NCI-H2227 (cell line): Measurements from ENCODE around the gene KRTAP12-4.
"Not testable (repeated sequence)": the region's sequence is repeated elsewhere in the genome, so short reads cannot be mapped to it uniquely, and the experiment has no call there.

Source experiments
- DNase-seq: peaks from one replicate; lab custom pipeline; 2025; ENCODE audit not compliant: unreplicated experiment; lab: John Stamatoyannopoulos, UW

The KRTAP12-4 gene

GRCh38 chr21:44687671-44688070, 33.2 kb upstream of the KRTAP12-4 start:
- no peak for DNase-seq

GRCh38 chr21:44686843-44687561, 32.5 kb upstream of the KRTAP12-4 start:
- DNase-seq = no peak

- no peak for DNase-seq
These were observed 31.7 kb upstream of the KRTAP12-4 start for GRCh38 chr21:44686000-44686781.

GRCh38 chr21:44685050-44685449, 30.6 kb upstream of the KRTAP12-4 start:
- not testable (repeated sequence) for DNase-seq

GRCh38 chr21:44684483-44684882, 30.0 kb upstream of the KRTAP12-4 start:
- DNase-seq = no peak

- DNase-seq = no peak
These were observed 29.6 kb upstream of the KRTAP12-4 start for GRCh38 chr21:44684077-44684476.

- DNase-seq = no peak
These were observed 28.2 kb upstream of the KRTAP12-4 start for GRCh38 chr21:44682580-44683151.

GRCh38 chr21:44681861-44682579, 27.6 kb upstream of the KRTAP12-4 start, which contains the start of gene KRTAP12-1:
Gene KRTAP12-1 (minus strand): TSS chr21:44682163. CDS start chr21:44682123, 40 bp downstream.
- no peak for DNase-seq

GRCh38 chr21:44681152-44681551, 26.7 kb upstream of the KRTAP12-4 start:
- no peak for DNase-seq

GRCh38 chr21:44677881-44678280, 23.4 kb upstream of the KRTAP12-4 start:
- no peak for DNase-seq

GRCh38 chr21:44671911-44672310, 17.5 kb upstream of the KRTAP12-4 start:
- no peak for DNase-seq

GRCh38 chr21:44670642-44671432, 16.4 kb upstream of the KRTAP12-4 start:
- DNase-seq = no peak

GRCh38 chr21:44667612-44668011, 13.2 kb upstream of the KRTAP12-4 start:
- no peak for DNase-seq

GRCh38 chr21:44666401-44667320, 12.2 kb upstream of the KRTAP12-4 start, which contains the start of gene KRTAP12-2:
Gene KRTAP12-2 (minus strand): TSS chr21:44666927. CDS start chr21:44666886, 41 bp downstream.
- no peak for DNase-seq

- DNase-seq = no peak
These were observed 10.2 kb upstream of the KRTAP12-4 start for GRCh38 chr21:44664691-44665090.

- DNase-seq = not testable (repeated sequence)
These were observed 7.1 kb upstream of the KRTAP12-4 start for GRCh38 chr21:44661567-44661966.

GRCh38 chr21:44658913-44659595, 4.6 kb upstream of the KRTAP12-4 start:
- no peak for DNase-seq

GRCh38 chr21:44658541-44658910, 4.1 kb upstream of the KRTAP12-4 start:
- no peak for DNase-seq
